Activated T-helper 17 cell treated with anti-CD3 and anti-CD28 coated beads, Interleukin-2, amount 50 U/mL, for 72 hours (primary cell): ENCODE measurements around the gene FICD. TPM values are rescaled to one million over a fixed set of nuclear protein-coding genes. Genes with fewer than 3 reads are reported as not detected.

Experiments used
- ATAC-seq: fragments of 150-1000 bp; cut with Tn5 transposase; replicated peaks from 2 replicates; pipeline ENCODE4 v1.10.0; 2021; ENCODE audit warnings: mild to moderate bottlenecking, moderate library complexity
- H3K27ac Mint-ChIP-seq: one replicate; pipeline ENCODE4 v1.8.0; 2022; ENCODE audit warnings: mixed read lengths
- H3K27me3 Mint-ChIP-seq: one replicate; pipeline ENCODE4 v1.8.0; 2022; ENCODE audit warnings: mixed read lengths
- H3K36me3 Mint-ChIP-seq: one replicate; pipeline ENCODE4 v1.8.0; 2022; ENCODE audit warnings: low read depth, mild to moderate bottlenecking, mixed read lengths
- H3K4me1 Mint-ChIP-seq: one replicate; pipeline ENCODE4 v1.8.0; 2022; ENCODE audit warnings: mixed read lengths
- H3K4me3 Mint-ChIP-seq: one replicate; pipeline ENCODE4 v1.8.0; 2022; ENCODE audit warnings: mild to moderate bottlenecking, mixed read lengths
- H3K9me3 Mint-ChIP-seq: one replicate; pipeline ENCODE4 v1.8.0; 2022; ENCODE audit warnings: mixed read lengths
- total RNA-seq, 2 donors: library from RNA; stranded (reverse); gene quantifications; one replicate each; pipeline ENCODE4 v1.2.3, GENCODE V29; 2022

The FICD gene
- total RNA-seq, 2 donors from 2014 or later = 2.9 to 3.6 TPM

- H3K4me3 Mint-ChIP-seq = peak overlapping the region; percentile 84
- ATAC-seq = no peak
- H3K27me3 Mint-ChIP-seq = no peaks in the 10 kb centered on the region
- no peaks in the 10 kb centered on the region for H3K9me3 Mint-ChIP-seq
- H3K27ac Mint-ChIP-seq = peak overlapping the region; percentile 86
- peaks cover 9% of the 10 kb centered on the region for H3K4me1 Mint-ChIP-seq
- H3K36me3 Mint-ChIP-seq = peaks cover 38% of the 10 kb centered on the region
Observed at GRCh38 chr12:108515916-108516315, 839 bp downstream of the FICD start.

- peak overlapping the region; percentile 19 for H3K27ac Mint-ChIP-seq
- no peaks in the 10 kb centered on the region for H3K27me3 Mint-ChIP-seq
- H3K4me1 Mint-ChIP-seq = peaks cover 8% of the 10 kb centered on the region
- H3K9me3 Mint-ChIP-seq = no peaks in the 10 kb centered on the region
- H3K36me3 Mint-ChIP-seq = peaks cover 46% of the 10 kb centered on the region
- no peak for ATAC-seq
- peak overlapping the region; percentile 84 for H3K4me3 Mint-ChIP-seq
Observed at GRCh38 chr12:108516511-108517275, 1.6 kb downstream of the FICD start.

DNA sequence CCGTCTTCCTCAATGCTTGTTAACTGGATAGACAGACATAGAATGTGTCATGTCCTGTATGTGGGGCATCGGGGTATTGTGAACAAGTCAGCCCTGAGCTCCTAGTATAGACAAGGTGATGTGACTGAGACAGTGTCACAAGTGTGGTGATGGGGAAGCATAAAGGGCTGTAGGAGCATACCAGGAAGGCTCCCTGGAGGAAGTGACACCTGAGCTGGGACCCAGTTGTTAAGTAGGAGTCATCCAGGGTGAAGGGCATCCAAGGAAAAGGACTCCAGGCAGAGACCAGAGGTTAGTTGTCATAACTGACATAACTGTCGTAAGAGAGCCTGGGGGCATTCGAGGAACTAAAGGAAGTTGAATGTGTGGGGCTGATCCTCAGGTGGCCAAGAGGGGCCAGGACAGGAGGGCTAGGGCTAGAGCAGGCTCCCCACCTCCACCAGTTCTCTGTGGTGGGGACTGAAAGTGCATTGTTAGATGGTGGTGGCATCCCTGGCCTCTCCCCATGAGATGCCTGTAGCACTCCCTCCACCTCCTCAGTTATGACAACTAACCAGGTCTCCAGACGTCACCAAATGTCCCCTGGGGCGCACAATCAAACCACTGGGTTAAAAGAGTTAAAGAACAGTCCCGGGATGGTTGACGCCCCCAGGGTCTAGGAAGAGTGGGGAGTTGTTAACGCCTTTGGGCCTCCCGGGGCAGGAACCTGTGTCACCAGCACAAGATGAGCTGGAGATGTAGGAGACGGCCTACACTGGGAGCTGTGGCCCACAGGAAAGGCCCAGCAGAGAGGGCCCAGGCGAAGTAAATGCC lies 2.4 kb downstream of the FICD start:
- Mint-ChIP-seq H3K4me3 (peak overlapping the region; percentile 84), H3K9me3 (no peaks in the 10 kb centered on the region), H3K4me1 (peaks cover 4% of the 10 kb centered on the region), H3K36me3 (peaks cover 54% of the 10 kb centered on the region), H3K27me3 (no peaks in the 10 kb centered on the region), H3K27ac (peak overlapping the region; percentile 19)
- ATAC-seq = no peak

GRCh38 chr12:108518101-108518715 lies 3.1 kb downstream of the FICD start:
- Mint-ChIP-seq H3K27ac (peak overlapping the region; percentile 54), H3K9me3 (no peaks in the 10 kb centered on the region), H3K27me3 (no peaks in the 10 kb centered on the region), H3K4me1 (peaks cover 4% of the 10 kb centered on the region), H3K36me3 (peaks cover 61% of the 10 kb centered on the region), H3K4me3 (no peak overlapping the region)
- no peak for ATAC-seq

DNA sequence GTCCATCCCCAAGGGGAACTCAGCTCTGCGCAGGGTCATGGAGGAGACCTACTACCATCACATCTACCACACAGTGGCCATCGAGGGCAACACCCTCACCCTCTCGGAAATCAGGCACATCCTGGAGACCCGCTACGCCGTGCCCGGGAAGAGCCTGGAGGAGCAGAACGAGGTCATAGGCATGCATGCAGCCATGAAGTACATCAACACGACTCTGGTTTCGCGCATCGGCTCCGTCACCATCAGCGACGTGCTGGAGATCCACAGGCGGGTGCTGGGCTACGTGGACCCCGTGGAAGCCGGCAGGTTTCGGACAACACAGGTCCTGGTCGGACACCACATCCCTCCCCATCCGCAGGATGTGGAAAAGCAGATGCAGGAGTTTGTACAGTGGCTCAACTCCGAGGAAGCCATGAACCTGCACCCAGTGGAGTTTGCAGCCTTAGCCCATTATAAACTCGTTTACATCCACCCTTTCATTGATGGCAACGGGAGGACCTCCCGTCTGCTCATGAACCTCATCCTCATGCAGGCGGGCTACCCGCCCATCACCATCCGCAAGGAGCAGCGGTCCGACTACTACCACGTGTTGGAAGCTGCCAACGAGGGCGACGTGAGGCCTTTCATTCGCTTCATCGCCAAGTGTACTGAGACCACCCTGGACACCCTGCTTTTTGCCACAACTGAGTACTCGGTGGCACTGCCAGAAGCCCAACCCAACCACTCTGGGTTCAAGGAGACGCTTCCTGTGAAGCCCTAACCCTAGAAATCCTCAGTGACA lies 3.8 kb downstream of the FICD start:
- Mint-ChIP-seq H3K27ac (peak overlapping the region; percentile 54), H3K27me3 (no peaks in the 10 kb centered on the region), H3K4me1 (peaks cover 4% of the 10 kb centered on the region), H3K9me3 (no peaks in the 10 kb centered on the region), H3K36me3 (peaks cover 68% of the 10 kb centered on the region), H3K4me3 (no peak overlapping the region)
- no peak for ATAC-seq

DNA sequence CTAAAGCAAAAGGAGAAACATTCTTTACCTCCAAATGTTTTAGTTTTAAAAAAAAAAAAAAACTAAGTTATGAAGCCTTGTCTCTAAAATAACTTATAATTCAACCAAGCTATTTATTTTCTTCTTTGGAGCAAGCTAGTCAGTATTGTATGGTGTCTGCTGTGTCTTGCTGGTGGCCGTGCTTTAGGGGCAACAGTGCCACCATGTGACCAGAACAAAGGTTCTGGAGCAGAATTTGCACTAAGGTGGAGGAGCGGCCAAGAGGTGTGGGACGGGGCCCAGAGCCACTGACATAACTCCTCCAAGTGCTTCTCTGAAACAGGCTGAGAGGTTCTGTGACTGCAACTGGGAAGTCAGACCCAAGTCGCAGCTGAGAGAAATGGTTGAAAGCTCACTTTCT lies 4.5 kb downstream of the FICD start:
- Mint-ChIP-seq H3K27ac (no peak overlapping the region), H3K9me3 (no peaks in the 10 kb centered on the region), H3K4me3 (no peak overlapping the region), H3K4me1 (peaks cover 4% of the 10 kb centered on the region), H3K36me3 (peaks cover 74% of the 10 kb centered on the region), H3K27me3 (no peaks in the 10 kb centered on the region)
- no peak for ATAC-seq

- Mint-ChIP-seq H3K27ac (no peak overlapping the region), H3K9me3 (no peaks in the 10 kb centered on the region), H3K36me3 (peaks cover 100% of the 10 kb centered on the region), H3K4me1 (peaks cover 7% of the 10 kb centered on the region), H3K27me3 (no peaks in the 10 kb centered on the region), H3K4me3 (no peak overlapping the region)
- no peak for ATAC-seq
Observed at GRCh38 chr12:108523365-108523764, 8.3 kb downstream of the FICD start.

- Mint-ChIP-seq H3K4me3 (no peak overlapping the region), H3K36me3 (peaks cover 100% of the 10 kb centered on the region), H3K4me1 (peaks cover 7% of the 10 kb centered on the region), H3K27ac (no peak overlapping the region), H3K9me3 (no peaks in the 10 kb centered on the region), H3K27me3 (no peaks in the 10 kb centered on the region)
- ATAC-seq = peak; percentile 23
Observed at GRCh38 chr12:108525681-108526080, 10.6 kb downstream of the FICD start.

GRCh38 chr12:108526482-108527165 lies 11.5 kb downstream of the FICD start:
- H3K4me3 Mint-ChIP-seq = no peak overlapping the region
- no peaks in the 10 kb centered on the region for H3K9me3 Mint-ChIP-seq
- peaks cover 7% of the 10 kb centered on the region for H3K4me1 Mint-ChIP-seq
- peaks cover 100% of the 10 kb centered on the region for H3K36me3 Mint-ChIP-seq
- no peaks in the 10 kb centered on the region for H3K27me3 Mint-ChIP-seq
- peak overlapping the region; percentile 90 for H3K27ac Mint-ChIP-seq
- no peak for ATAC-seq

GRCh38 chr12:108527166-108527496 lies 12.1 kb downstream of the FICD start:
- H3K4me3 Mint-ChIP-seq = no peak overlapping the region
- peaks cover 100% of the 10 kb centered on the region for H3K36me3 Mint-ChIP-seq
- no peak for ATAC-seq
- H3K9me3 Mint-ChIP-seq = no peaks in the 10 kb centered on the region
- peaks cover 7% of the 10 kb centered on the region for H3K4me1 Mint-ChIP-seq
- no peaks in the 10 kb centered on the region for H3K27me3 Mint-ChIP-seq
- peak overlapping the region; percentile 90 for H3K27ac Mint-ChIP-seq

- H3K36me3 Mint-ChIP-seq = peaks cover 100% of the 10 kb centered on the region
Observed at GRCh38 chr12:108530161-108530560, 15.1 kb downstream of the FICD start.

GRCh38 chr12:108531929-108532848 lies 17.1 kb downstream of the FICD start:
- Mint-ChIP-seq H3K27me3 (no peaks in the 10 kb centered on the region), H3K27ac (no peak overlapping the region), H3K36me3 (peaks cover 100% of the 10 kb centered on the region), H3K9me3 (no peaks in the 10 kb centered on the region), H3K4me3 (no peak overlapping the region), H3K4me1 (peaks cover 13% of the 10 kb centered on the region)
- no peak for ATAC-seq

More at GRCh38 chr12:108530161-108530560, 15.1 kb downstream of the FICD start:
- H3K27me3 Mint-ChIP-seq = no peaks in the 10 kb centered on the region
- H3K27ac Mint-ChIP-seq = no peak overlapping the region
- H3K4me3 Mint-ChIP-seq = no peak overlapping the region
- no peak for ATAC-seq
- peaks cover 7% of the 10 kb centered on the region for H3K4me1 Mint-ChIP-seq
- no peaks in the 10 kb centered on the region for H3K9me3 Mint-ChIP-seq

DNA sequence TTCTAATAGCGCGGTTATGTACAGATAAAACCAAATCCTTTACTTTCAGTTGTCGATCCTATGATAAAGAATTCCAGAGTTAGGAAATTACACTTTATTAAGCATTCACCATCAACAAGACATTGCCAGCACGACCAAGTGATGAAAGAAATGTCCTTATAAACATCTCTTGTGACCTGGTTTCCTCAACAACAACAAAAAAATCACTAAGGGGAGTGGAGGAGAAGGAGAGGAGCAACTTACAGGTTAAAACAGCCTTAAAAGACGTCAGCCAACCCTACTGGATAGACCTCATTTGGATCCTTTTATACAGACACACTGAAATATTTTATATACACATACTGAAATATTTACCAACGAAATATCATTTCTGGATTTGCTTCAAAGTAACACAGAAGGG lies 23.1 kb downstream of the FICD start:
- Mint-ChIP-seq H3K4me3 (no peak overlapping the region), H3K27me3 (no peaks in the 10 kb centered on the region), H3K4me1 (peaks cover 15% of the 10 kb centered on the region), H3K9me3 (no peaks in the 10 kb centered on the region), H3K36me3 (peaks cover 95% of the 10 kb centered on the region), H3K27ac (peak overlapping the region; percentile 45)
- ATAC-seq = no peak
